Measurements from ENCODE around the gene MPRIP.

- TF ChIP-seq CTCF (IDR thresholded peaks at IDR 0.05), result no peak
- TF ChIP-seq POLR2A (IDR thresholded peaks at IDR 0.05), result no peak
Measured at GRCh38 chr17:17103160-17103559, 60.9 kb downstream of the MPRIP start.

All from Peyer's patch (tissue), 4 donors.